ENCODE results near the gene EDC4. TPM values are rescaled to one million over a fixed set of nuclear protein-coding genes. Genes with fewer than 3 reads are reported as not detected.

Gene EDC4
- total and polyA plus RNA-seq, 2 of the 8 experiments (the other 6 are each of a cell fraction or from before 2014, with no cell fraction given): 58.5 to 72.7 TPM

- DNase-seq (ENCODE audit: low read depth in 1 of 2, low spot score in 2 of 2) (no peak), FAIRE-seq (no peak)
- Histone ChIP-seq H4K20me1 (replicated peaks in 1 of 2; ENCODE audit: control insufficient read depth in 1 of 2, insufficient read depth in 2 of 2, low read length in 2 of 2) (peaks cover 10 to 20% of the 10 kb centered on the region in 2 experiments), H3K27ac (ENCODE audit: low read depth, low read length) (no peak overlapping the region), H3K23ac (ENCODE audit: insufficient read length) (no peak overlapping the region), H3K4me3 (ENCODE audit: extremely low read depth in 1 of 4, insufficient read depth in 2 of 4, low read depth in 3 of 4, low read length in 4 of 4) (no peak overlapping the region), H3K4me1 (replicated peaks in 1 of 4; ENCODE audit: control insufficient read depth in 3 of 4, insufficient read depth in 4 of 4, low read length in 3 of 4) (peaks cover 0 to 7% (median 3%) of the 10 kb centered on the region in 4 experiments; a peak in 3 of 7 replicates), H2AK5ac (ENCODE audit: low read depth, low read length) (no peak overlapping the region), H3K79me2 (ENCODE audit: control insufficient read depth in 1 of 2, insufficient read depth in 2 of 2, low read length in 2 of 2) (peaks cover 3 to 29% of the 10 kb centered on the region in 2 experiments; a peak in 3 of 4 replicates), H3K79me1 (ENCODE audit: low read depth, low read length) (peaks cover 13% of the 10 kb centered on the region), H4K5ac (ENCODE audit: insufficient read length, low read depth, low read length) (no peak overlapping the region), H4K91ac (replicated peaks; ENCODE audit: insufficient read length, low read length) (no peak overlapping the region), H2BK120ac (replicated peaks; ENCODE audit: low read depth, low read length) (no peak overlapping the region), H2AFZ (ENCODE audit: low read length) (no peak overlapping the region), H3K56ac (replicated peaks; ENCODE audit: insufficient read length, low read depth, low read length) (no peak overlapping the region), H3K36me3 (ENCODE audit: control insufficient read depth in 2 of 4, insufficient read depth in 4 of 4, low read length in 3 of 4) (peaks cover 31 to 57% (median 48%) of the 10 kb centered on the region in 4 experiments), H3K9me3 (ENCODE audit: insufficient read depth in 2 of 2, low read depth in 1 of 2, low read length in 1 of 2) (no peaks in the 10 kb centered on the region), H2BK15ac (ENCODE audit: low read length) (no peak overlapping the region), H2BK12ac (ENCODE audit: low read depth, low read length) (no peak overlapping the region), H3K23me2 (ENCODE audit: low read depth, low read length) (no peaks in the 10 kb centered on the region; the same call in 1 of the 2 replicates), H3K9ac (replicated peaks in 1 of 4; ENCODE audit: extremely low read depth in 1 of 4, low read depth in 3 of 4, low read length in 3 of 4) (no peak overlapping the region), H3K18ac (ENCODE audit: extremely low read depth, low read length) (no peak overlapping the region), H3K14ac (ENCODE audit: insufficient read length) (no peak overlapping the region), H3K4me2 (ENCODE audit: insufficient read depth in 1 of 2, low read depth in 2 of 2, low read length in 2 of 2) (no peak overlapping the region), H2BK20ac (ENCODE audit: low read length) (no peak overlapping the region), H3K4ac (replicated peaks; ENCODE audit: insufficient read length, low read depth, low read length) (no peak overlapping the region), H4K8ac (ENCODE audit: extremely low read depth, insufficient read depth, low read length) (no peak overlapping the region), H3K27me3 (replicated peaks in 1 of 4; ENCODE audit: control insufficient read depth in 3 of 4, extremely low read depth in 1 of 4, insufficient read depth in 3 of 4, low read length in 3 of 4) (no peaks in the 10 kb centered on the region), H2BK5ac (ENCODE audit: low read depth, low read length) (no peak overlapping the region)
- TF ChIP-seq SRF (IDR thresholded peaks at IDR 0.05; ENCODE audit: low read depth, low read length): no peak
- TF ChIP-seq TEAD4 (IDR thresholded peaks at IDR 0.05; ENCODE audit: low read depth, low read length): no peak
- no peak for TF ChIP-seq RXRA (IDR thresholded peaks at IDR 0.05; ENCODE audit: insufficient read depth, low read depth, low read length)
- no peak for TF ChIP-seq CEBPB (IDR thresholded peaks at IDR 0.05; ENCODE audit: low read depth, low read length)
- no peak for TF ChIP-seq RFX5 (IDR thresholded peaks at IDR 0.05; ENCODE audit: borderline replicate concordance, low read depth, low read length)
- no peak for TF ChIP-seq SAP30 (IDR thresholded peaks at IDR 0.05; ENCODE audit: insufficient read depth, insufficient replicate concordance, low read length)
- TF ChIP-seq ATF3 (IDR thresholded peaks at IDR 0.05; ENCODE audit: insufficient read depth, low read depth, low read length): no peak
- POLR2A ChIA-PET (ENCODE audit: partially characterized antibody): interaction anchor here (0.9 to 1.4 kb wide), 3 partner anchors 11 to 51 kb away, joined by 3 read pairs; no protein-coding TSS in a partner anchor
- CTCF ChIA-PET (ENCODE audit: partially characterized antibody): interaction anchor here (0.8 to 21.8 kb wide), 7 partner anchors 13 to 64 kb away, joined by 3 to 623 read pairs (median 4); partner anchors contain the start of genes CTRL, LCAT and PSMB10
- WGBS, 2 experiments (ENCODE audit: extremely low coverage in 1 of 2, insufficient coverage in 1 of 2, insufficient read length in 1 of 2, insufficient replicate concordance in 2 of 2, low coverage in 1 of 2, low lambda C conversion rate in 2 of 2, missing lambda C conversion rate in 1 of 2): 94% methylated on average over 6 of the region's 6 CpGs; no CpG with 5 or more reads in 1 of the 2 experiments
Observed at GRCh38 chr16:67878232-67878631, 5.4 kb downstream of the EDC4 start.

All from H1 (cell line).